Endothelial cell (in vitro differentiated cells): ENCODE results near the gene HRH2. TPM values are rescaled to one million over a fixed set of nuclear protein-coding genes. Genes with fewer than 3 reads are reported as not detected.

ENCODE experiments used
- DNase-seq: peaks from one replicate; pipeline ENCODE4 v3.0.0; 2021; ENCODE audit warnings: low spot score
- H3K27ac Mint-ChIP-seq: one replicate; pipeline ENCODE4 v1.8.0; 2021; ENCODE audit warnings: mixed read lengths, inconsistent platforms; ENCODE audit not compliant: unreplicated experiment
- H3K27me3 Mint-ChIP-seq: one replicate; pipeline ENCODE4 v1.8.0; 2021; ENCODE audit warnings: mild to moderate bottlenecking, moderate library complexity, mixed read lengths, inconsistent platforms; ENCODE audit not compliant: unreplicated experiment
- H3K36me3 Mint-ChIP-seq: one replicate; pipeline ENCODE4 v1.8.0; 2021; ENCODE audit warnings: mild to moderate bottlenecking, low read depth, mixed read lengths, inconsistent platforms; ENCODE audit not compliant: unreplicated experiment
- H3K4me1 Mint-ChIP-seq: one replicate; pipeline ENCODE4 v1.8.0; 2021; ENCODE audit warnings: mild to moderate bottlenecking, mixed read lengths, inconsistent platforms; ENCODE audit not compliant: unreplicated experiment
- H3K4me3 Mint-ChIP-seq: one replicate; pipeline ENCODE4 v1.8.0; 2021; ENCODE audit warnings: mild to moderate bottlenecking, mixed read lengths, inconsistent platforms; ENCODE audit not compliant: unreplicated experiment
- H3K9me3 Mint-ChIP-seq: one replicate; pipeline ENCODE4 v1.8.0; 2021; ENCODE audit warnings: mixed read lengths, inconsistent platforms; ENCODE audit not compliant: unreplicated experiment
- CTCF ChIP-seq: fragments of 200-600 bp; sonication (generic); IDR thresholded peaks from one replicate; pipeline ENCODE4 v1.5.0; 2021; ENCODE audit warnings: antibody characterized with exemption; ENCODE audit not compliant: unreplicated experiment
- total RNA-seq: library from RNA; stranded (reverse); fragmentation: NEBNext Ultra II Directional; extraction: Animal tissue kit (Norgen Biotek cat#: 25700); gene quantifications from one replicate; pipeline ENCODE4 v1.2.1, GENCODE V29; 2021; ENCODE audit not compliant: unreplicated experiment

Gene HRH2
- total RNA-seq, 1 donor from 2014 or later: 0.41 TPM

- H3K27ac Mint-ChIP-seq: no peak overlapping the region
Observed at GRCh38 chr5:175737481-175737880, 79.6 kb downstream of the HRH2 start.

GRCh38 chr5:175738126-175738525 lies 80.3 kb downstream of the HRH2 start:
- Mint-ChIP-seq H3K36me3 (no peaks in the 10 kb centered on the region), H3K9me3 (no peaks in the 10 kb centered on the region)
- DNase-seq: no peak

More at GRCh38 chr5:175737481-175737880, 79.6 kb downstream of the HRH2 start:
- H3K36me3 Mint-ChIP-seq: no peaks in the 10 kb centered on the region
- no peak for TF ChIP-seq CTCF
- no peak overlapping the region for H3K4me3 Mint-ChIP-seq
- peaks cover 2% of the 10 kb centered on the region for H3K27me3 Mint-ChIP-seq
- DNase-seq: no peak
- no peaks in the 10 kb centered on the region for H3K4me1 Mint-ChIP-seq
- no peaks in the 10 kb centered on the region for H3K9me3 Mint-ChIP-seq

DNA sequence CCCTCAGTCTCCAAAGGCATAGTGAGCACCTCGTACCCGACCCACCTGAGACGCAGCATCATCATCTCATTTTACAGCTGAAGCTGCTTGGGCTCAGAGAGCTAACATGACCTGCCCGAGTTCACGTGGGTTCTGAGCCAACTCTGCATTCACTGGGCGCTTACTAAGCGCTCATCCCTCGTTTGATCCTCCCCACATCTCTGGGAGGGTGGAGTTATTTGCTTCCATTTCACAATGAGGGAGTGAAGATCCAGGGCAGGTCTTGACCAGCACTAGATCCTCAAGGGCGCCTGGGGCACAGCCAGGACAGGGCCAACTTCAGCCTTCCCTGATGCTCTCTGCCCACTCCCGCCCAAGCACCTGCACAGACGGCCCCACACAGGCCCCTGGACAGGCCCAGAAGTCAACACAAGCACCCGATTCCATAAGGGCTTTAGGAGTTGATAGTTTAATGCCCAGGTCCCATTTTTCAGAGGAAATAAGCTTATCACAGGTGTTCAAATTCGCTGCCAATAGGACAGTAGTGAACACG lies 80.8 kb downstream of the HRH2 start:
- Mint-ChIP-seq H3K36me3 (no peaks in the 10 kb centered on the region), H3K9me3 (no peaks in the 10 kb centered on the region), H3K27ac (no peak overlapping the region), H3K4me1 (no peaks in the 10 kb centered on the region), H3K27me3 (peaks cover 5% of the 10 kb centered on the region), H3K4me3 (no peak overlapping the region)
- no peak for DNase-seq
- TF ChIP-seq CTCF: no peak

More at GRCh38 chr5:175738126-175738525, 80.3 kb downstream of the HRH2 start:
- Mint-ChIP-seq H3K27ac (no peak overlapping the region), H3K27me3 (peaks cover 4% of the 10 kb centered on the region), H3K4me1 (no peaks in the 10 kb centered on the region), H3K4me3 (no peak overlapping the region)
- TF ChIP-seq CTCF: no peak

- no peak for DNase-seq
- Mint-ChIP-seq H3K9me3 (no peaks in the 10 kb centered on the region), H3K27ac (no peak overlapping the region), H3K4me3 (no peak overlapping the region), H3K27me3 (peaks cover 5% of the 10 kb centered on the region), H3K36me3 (no peaks in the 10 kb centered on the region), H3K4me1 (no peaks in the 10 kb centered on the region)
- no peak for TF ChIP-seq CTCF
Observed at GRCh38 chr5:175740014-175740413, 82.1 kb downstream of the HRH2 start.

GRCh38 chr5:175741556-175741955 lies 83.7 kb downstream of the HRH2 start:
- Mint-ChIP-seq H3K27ac (no peak overlapping the region), H3K36me3 (no peaks in the 10 kb centered on the region), H3K27me3 (peaks cover 8% of the 10 kb centered on the region), H3K4me3 (no peak overlapping the region), H3K9me3 (no peaks in the 10 kb centered on the region), H3K4me1 (no peaks in the 10 kb centered on the region)
- no peak for TF ChIP-seq CTCF
- DNase-seq: no peak
